DOHH2 (cell line): ENCODE data around the gene UBE2L3.
"Not testable (repeated sequence)": the region's sequence is repeated elsewhere in the genome, so short reads cannot be mapped to it uniquely, and the experiment has no call there.

Source experiments
- H3F3A ChIP-seq: fragments of 200-600 bp; sonication (generic), shearing (Covaris generic); 2 replicates; pipeline ENCODE4 v1.6.0; 2016; ENCODE audit warnings: antibody characterized with exemption, mild to moderate bottlenecking; ENCODE audit not compliant: control insufficient read depth, insufficient read depth
- H3K27ac ChIP-seq: fragments of 200-600 bp; sonication (generic); 2 replicates; pipeline ENCODE4 v1.5.1; 2014; ENCODE audit warnings: low read depth, mild to moderate bottlenecking, low read length, moderate library complexity
- H3K27me3 ChIP-seq: fragments of 200-600 bp; sonication (generic); 2 replicates; pipeline ENCODE4 v1.6.1; 2014; ENCODE audit warnings: mild to moderate bottlenecking, low read length, mixed read lengths; ENCODE audit not compliant: control insufficient read depth
- H3K36me3 ChIP-seq: fragments of 200-600 bp; sonication (generic); 2 replicates; pipeline ENCODE4 v1.6.1; 2014; ENCODE audit warnings: mild to moderate bottlenecking, low read length, moderate library complexity, mixed read lengths; ENCODE audit not compliant: control insufficient read depth
- H3K4me1 ChIP-seq: fragments of 200-600 bp; sonication (generic); 2 replicates; pipeline ENCODE4 v1.6.1; 2014; ENCODE audit warnings: mild to moderate bottlenecking, low read length, mixed read lengths; ENCODE audit not compliant: control insufficient read depth
- H3K4me2 ChIP-seq: fragments of 200-600 bp; sonication (generic); 2 replicates; pipeline ENCODE4 v1.6.0; 2014; ENCODE audit warnings: mild to moderate bottlenecking, low read length, moderate library complexity
- H3K4me3 ChIP-seq: fragments of 200-600 bp; sonication (generic); 2 replicates; pipeline ENCODE4 v1.5.1; 2014; ENCODE audit warnings: mild to moderate bottlenecking, low read length, mixed read lengths
- H3K79me2 ChIP-seq: fragments of 200-600 bp; sonication (generic); 2 replicates; pipeline ENCODE4 v1.6.1; 2014; ENCODE audit warnings: mild to moderate bottlenecking, low read length, mixed read lengths; ENCODE audit not compliant: control insufficient read depth
- H3K9me2 ChIP-seq: fragments of 200-600 bp; sonication (generic); replicated peaks from 2 replicates; pipeline ENCODE4 v1.6.1; 2014; ENCODE audit warnings: mild to moderate bottlenecking, low read length, mixed read lengths; ENCODE audit not compliant: control insufficient read depth
- H3K9me3 ChIP-seq: fragments of 200-600 bp; sonication (generic); 2 replicates; pipeline ENCODE4 v1.6.1; 2014; ENCODE audit warnings: antibody characterized with exemption, low read length, mixed read lengths; ENCODE audit not compliant: control insufficient read depth, insufficient read depth
- H4K20me1 ChIP-seq: fragments of 200-600 bp; sonication (generic); 2 replicates; pipeline ENCODE4 v1.6.0; 2014; ENCODE audit warnings: low read depth, mild to moderate bottlenecking, antibody characterized with exemption, low read length, moderate library complexity; ENCODE audit not compliant: control insufficient read depth, insufficient read depth
- EZH2phosphoT487 ChIP-seq: fragments of 200-600 bp; sonication (generic); IDR thresholded peaks from 2 replicates; pipeline ENCODE4 v1.6.1; 2017; ENCODE audit warnings: borderline replicate concordance, mild to moderate bottlenecking, antibody characterized with exemption, low read length, moderate library complexity, mixed read lengths
- TF ChIP-seq, protein P1 (sequence below): fragments of 200-600 bp; sonication (generic); IDR thresholded peaks from one replicate; pipeline ENCODE4 v1.5.1; 2014; ENCODE audit warnings: antibody characterized with exemption, mild to moderate bottlenecking, low read depth, low read length; ENCODE audit not compliant: poor library complexity, severe bottlenecking

Gene UBE2L3

DNA sequence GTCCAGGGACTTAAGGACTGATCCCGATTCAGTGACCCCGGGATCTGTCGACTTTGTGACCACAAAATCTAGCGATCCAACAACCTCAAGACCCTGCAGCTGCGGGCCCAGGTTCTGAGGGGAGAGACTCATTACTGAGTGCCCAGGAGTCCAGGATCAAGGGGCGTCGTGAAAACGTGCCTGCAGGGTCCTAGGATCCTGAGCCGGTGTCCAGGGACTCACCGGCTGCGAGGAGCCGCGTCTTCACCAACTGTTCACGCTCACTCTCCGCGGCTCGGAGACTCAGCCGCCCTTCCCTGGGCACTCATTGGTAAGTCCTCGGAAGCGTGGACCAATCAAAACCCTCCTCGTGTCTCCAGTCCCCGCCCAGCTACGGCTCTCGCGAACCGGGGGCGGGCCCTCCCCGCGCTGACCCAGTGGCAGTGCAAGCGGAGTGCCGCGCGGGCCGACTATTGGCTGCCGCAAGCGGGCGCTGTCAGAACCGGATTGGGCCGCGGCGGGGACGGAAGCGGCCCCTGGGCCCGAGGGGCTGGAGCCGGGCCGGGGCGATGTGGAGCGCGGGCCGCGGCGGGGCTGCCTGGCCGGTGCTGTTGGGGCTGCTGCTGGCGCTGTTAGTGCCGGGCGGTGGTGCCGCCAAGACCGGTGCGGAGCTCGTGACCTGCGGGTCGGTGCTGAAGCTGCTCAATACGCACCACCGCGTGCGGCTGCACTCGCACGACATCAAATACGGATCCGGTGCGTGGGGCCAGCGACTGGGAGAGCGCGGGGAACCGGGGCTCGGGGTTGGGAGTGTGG, 74.5 kb downstream of the UBE2L3 start, which contains the start of gene SDF2L1:
TSS of gene SDF2L1 (plus strand) at position 514 of the 795 bp plus-strand sequence. CDS start at position 549, 35 bp downstream.
- peak within 1 kb of the TSS; percentile 36 for H3K27ac ChIP-seq
- H3K4me1 ChIP-seq: peaks cover 33% of the 10 kb centered on the region
- peaks cover 25% of the 10 kb centered on the region for H3K79me2 ChIP-seq
- H3K27me3 ChIP-seq: no peaks in the 10 kb centered on the region
- no peaks in the 10 kb centered on the region for H3K9me3 ChIP-seq
- H4K20me1 ChIP-seq: peaks cover 4% of the 10 kb centered on the region; the same call in 1 of the 2 replicates
- H3F3A ChIP-seq: no peaks in the 10 kb centered on the region; the same call in 1 of the 2 replicates
- H3K4me2 ChIP-seq: peak within 1 kb of the TSS; percentile 94
- peaks cover 23% of the 10 kb centered on the region for H3K36me3 ChIP-seq
- H3K9me2 ChIP-seq: no peaks in the 10 kb centered on the region
- H3K4me3 ChIP-seq: peak within 1 kb of the TSS; percentile 85
- no peak for TF ChIP-seq EZH2phosphoT487
- TF ChIP-seq, protein P1, sequence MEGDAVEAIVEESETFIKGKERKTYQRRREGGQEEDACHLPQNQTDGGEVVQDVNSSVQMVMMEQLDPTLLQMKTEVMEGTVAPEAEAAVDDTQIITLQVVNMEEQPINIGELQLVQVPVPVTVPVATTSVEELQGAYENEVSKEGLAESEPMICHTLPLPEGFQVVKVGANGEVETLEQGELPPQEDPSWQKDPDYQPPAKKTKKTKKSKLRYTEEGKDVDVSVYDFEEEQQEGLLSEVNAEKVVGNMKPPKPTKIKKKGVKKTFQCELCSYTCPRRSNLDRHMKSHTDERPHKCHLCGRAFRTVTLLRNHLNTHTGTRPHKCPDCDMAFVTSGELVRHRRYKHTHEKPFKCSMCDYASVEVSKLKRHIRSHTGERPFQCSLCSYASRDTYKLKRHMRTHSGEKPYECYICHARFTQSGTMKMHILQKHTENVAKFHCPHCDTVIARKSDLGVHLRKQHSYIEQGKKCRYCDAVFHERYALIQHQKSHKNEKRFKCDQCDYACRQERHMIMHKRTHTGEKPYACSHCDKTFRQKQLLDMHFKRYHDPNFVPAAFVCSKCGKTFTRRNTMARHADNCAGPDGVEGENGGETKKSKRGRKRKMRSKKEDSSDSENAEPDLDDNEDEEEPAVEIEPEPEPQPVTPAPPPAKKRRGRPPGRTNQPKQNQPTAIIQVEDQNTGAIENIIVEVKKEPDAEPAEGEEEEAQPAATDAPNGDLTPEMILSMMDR: no peak

DNA sequence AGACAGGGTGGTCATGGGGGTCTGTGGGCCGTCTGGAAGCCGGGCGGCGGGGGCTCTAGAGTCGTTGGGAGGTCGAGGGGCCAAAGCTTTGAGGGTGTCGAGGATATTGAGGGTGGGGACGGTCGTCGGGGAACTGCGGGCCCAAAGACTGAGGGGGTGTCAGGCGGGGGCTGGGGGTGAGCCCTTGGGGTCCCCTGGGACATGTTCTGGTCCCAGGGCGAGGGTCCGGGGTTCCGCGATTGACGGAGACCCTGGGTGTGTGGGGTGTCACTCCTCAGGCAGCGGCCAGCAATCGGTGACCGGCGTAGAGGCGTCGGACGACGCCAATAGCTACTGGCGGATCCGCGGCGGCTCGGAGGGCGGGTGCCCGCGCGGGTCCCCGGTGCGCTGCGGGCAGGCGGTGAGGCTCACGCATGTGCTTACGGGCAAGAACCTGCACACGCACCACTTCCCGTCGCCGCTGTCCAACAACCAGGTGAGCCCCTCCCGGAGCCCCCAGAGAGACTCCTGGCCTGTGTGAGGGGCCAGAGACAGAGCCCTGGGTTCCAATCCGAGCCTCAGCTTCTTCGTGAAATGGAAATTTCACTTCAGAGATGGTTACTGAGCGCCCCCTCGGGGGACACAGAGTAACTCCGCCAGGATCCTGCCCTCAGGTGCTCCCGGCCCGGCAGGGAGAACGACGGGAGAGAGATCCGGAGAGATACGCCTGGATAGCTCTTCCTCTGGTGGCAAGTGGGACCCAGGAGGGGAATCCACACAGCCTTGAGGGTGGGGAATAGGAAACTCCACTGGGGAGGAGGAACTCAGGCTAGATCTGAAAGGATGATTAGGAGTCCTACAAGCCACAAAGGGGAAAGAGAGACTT, 75.3 kb downstream of the UBE2L3 start:
- H3K9me2 ChIP-seq: no peaks in the 10 kb centered on the region
- peak overlapping the region; percentile 36 for H3K27ac ChIP-seq
- H3K4me3 ChIP-seq: peak overlapping the region; percentile 85
- no peaks in the 10 kb centered on the region for H3K27me3 ChIP-seq
- peak overlapping the region; percentile 94 for H3K4me2 ChIP-seq
- peaks cover 28% of the 10 kb centered on the region for H3K79me2 ChIP-seq
- peaks cover 4% of the 10 kb centered on the region; the same call in 1 of the 2 replicates for H4K20me1 ChIP-seq
- no peaks in the 10 kb centered on the region for H3K9me3 ChIP-seq
- H3K4me1 ChIP-seq: peaks cover 32% of the 10 kb centered on the region
- TF ChIP-seq, protein P1: peak; percentile 82
- TF ChIP-seq EZH2phosphoT487: no peak
- H3F3A ChIP-seq: no peaks in the 10 kb centered on the region; the same call in 1 of the 2 replicates
- peaks cover 27% of the 10 kb centered on the region for H3K36me3 ChIP-seq

DNA sequence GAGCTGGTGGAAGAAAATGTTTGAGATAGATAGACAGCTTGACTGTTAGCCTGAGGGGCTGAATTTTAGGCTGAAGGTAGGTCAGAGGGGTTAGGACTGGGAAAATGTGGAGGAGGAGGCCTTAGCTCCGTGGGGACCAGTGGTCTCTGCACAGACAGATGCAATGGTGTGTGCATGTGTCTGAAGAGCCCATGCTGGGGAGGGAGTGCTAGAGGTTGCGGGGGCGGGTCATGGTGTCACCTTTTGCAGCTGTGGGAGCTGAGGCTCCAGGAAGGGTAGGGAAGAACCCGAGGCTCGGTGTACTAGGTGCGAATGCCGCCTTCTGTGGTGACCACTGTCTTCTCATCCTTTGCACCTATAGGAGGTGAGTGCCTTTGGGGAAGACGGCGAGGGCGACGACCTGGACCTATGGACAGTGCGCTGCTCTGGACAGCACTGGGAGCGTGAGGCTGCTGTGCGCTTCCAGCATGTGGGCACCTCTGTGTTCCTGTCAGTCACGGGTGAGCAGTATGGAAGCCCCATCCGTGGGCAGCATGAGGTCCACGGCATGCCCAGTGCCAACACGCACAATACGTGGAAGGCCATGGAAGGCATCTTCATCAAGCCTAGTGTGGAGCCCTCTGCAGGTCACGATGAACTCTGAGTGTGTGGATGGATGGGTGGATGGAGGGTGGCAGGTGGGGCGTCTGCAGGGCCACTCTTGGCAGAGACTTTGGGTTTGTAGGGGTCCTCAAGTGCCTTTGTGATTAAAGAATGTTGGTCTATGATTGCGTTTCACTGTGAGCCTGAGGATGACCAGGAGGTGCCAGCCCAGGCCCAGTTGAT, 76.2 kb downstream of the UBE2L3 start:
- H3K79me2 ChIP-seq: peaks cover 28% of the 10 kb centered on the region
- H3K4me1 ChIP-seq: peaks cover 32% of the 10 kb centered on the region
- no peaks in the 10 kb centered on the region for H3K9me2 ChIP-seq
- no peaks in the 10 kb centered on the region; the same call in 1 of the 2 replicates for H3F3A ChIP-seq
- H3K4me2 ChIP-seq: peak overlapping the region; percentile 94
- H4K20me1 ChIP-seq: peaks cover 4% of the 10 kb centered on the region; the same call in 1 of the 2 replicates
- H3K36me3 ChIP-seq: peaks cover 33% of the 10 kb centered on the region
- no peaks in the 10 kb centered on the region for H3K9me3 ChIP-seq
- H3K27ac ChIP-seq: no peak overlapping the region
- no peaks in the 10 kb centered on the region for H3K27me3 ChIP-seq
- TF ChIP-seq EZH2phosphoT487: no peak
- TF ChIP-seq, protein P1: peak; percentile 52
- H3K4me3 ChIP-seq: peak overlapping the region; percentile 85

DNA sequence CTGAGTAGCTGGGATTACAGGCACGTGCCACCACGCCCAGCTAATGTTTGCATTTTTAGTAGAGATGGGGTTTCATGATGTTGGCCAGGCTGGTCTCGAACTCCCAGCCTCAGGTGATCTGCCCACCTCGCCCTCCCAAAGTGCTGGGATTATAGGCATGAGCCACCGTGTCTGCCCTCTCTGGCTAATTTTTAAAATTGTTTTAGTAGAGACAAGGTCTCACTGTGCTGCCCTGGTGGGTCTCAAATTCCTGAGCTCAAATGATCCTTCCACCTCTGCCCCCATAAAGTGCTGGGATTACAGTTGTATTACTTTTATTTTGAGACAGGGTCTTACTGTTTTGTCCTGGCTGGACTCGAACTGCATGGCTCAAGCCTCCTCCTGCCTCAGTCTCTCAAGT, 78.0 kb downstream of the UBE2L3 start:
- not testable (repeated sequence) for H4K20me1 ChIP-seq, H3K4me3 ChIP-seq, H3K4me2 ChIP-seq, H3K9me3 ChIP-seq, H3F3A ChIP-seq, H3K27ac ChIP-seq, H3K27me3 ChIP-seq, H3K9me2 ChIP-seq
- Histone ChIP-seq H3K4me1 (peaks cover 44% of the 10 kb centered on the region), H3K79me2 (peaks cover 28% of the 10 kb centered on the region), H3K36me3 (peaks cover 40% of the 10 kb centered on the region)
